Body of pancreas (tissue), 4 donors: Measurements from ENCODE around the gene TF. TPM values are rescaled to one million over a fixed set of nuclear protein-coding genes. Genes with fewer than 3 reads are reported as not detected.
A peak's percentile ranks its signal among the peaks of the same experiment; 100 is the strongest.

ENCODE experiments used
- ATAC-seq: fragments of 150-250 bp; one replicate; pipeline ENCODE4 v1.9.1; 2016
- DNase-seq, 4 donors: peaks; one replicate each; pipeline ENCODE4 v3.0.0-alpha.2; 2019
- H3K27ac ChIP-seq, 4 donors: fragments of 200-600 bp; sonication (generic); 1 replicate in 3 of 4; 2 replicates in 1 of 4; pipeline versions ENCODE4 v1.5.1 to v1.6.1; 2016 to 2019; ENCODE audit warnings: mild to moderate bottlenecking in 1 of 4, mixed read lengths in 1 of 4, moderate library complexity in 1 of 4
- H3K27me3 ChIP-seq, 2 donors: fragments of 200-600 bp; sonication (generic); one replicate each; pipeline ENCODE4 v1.6.0; 2016; ENCODE audit warnings: mild to moderate bottlenecking in 1 of 2
- H3K36me3 ChIP-seq, 2 donors: fragments of 200-600 bp; sonication (generic); replicated peaks in 1 of 2; 2 replicates each; pipeline ENCODE4 v1.5.1; 2016; ENCODE audit warnings: low read depth in 2 of 2; ENCODE audit not compliant: insufficient read depth in 1 of 2
- H3K4me1 ChIP-seq: fragments of 200-600 bp; sonication (generic); one replicate; pipeline ENCODE4 v1.6.0; 2016
- H3K4me3 ChIP-seq, 2 donors: fragments of 200-600 bp; sonication (generic); 1 replicate in 1 of 2; 2 replicates in 1 of 2; pipeline ENCODE4 v1.5.1; 2016 to 2019
- H3K9me3 ChIP-seq, 3 donors: fragments of 200-600 bp; sonication (generic); 1 replicate in 2 of 3; 2 replicates in 1 of 3; pipeline ENCODE4 v1.5.1; 2016
- CTCF ChIP-seq, 7 experiments: fragments of 450-650 bp in 4 of 7; fragments of 200-600 bp in 3 of 7; sonication (generic) in 3 of 7; IDR thresholded peaks; one replicate each; pipeline ENCODE4 v1.5.1; 2016 to 2019; ENCODE audit warnings: antibody characterized with exemption in 7 of 7
- POLR2A ChIP-seq, 3 donors: fragments of 450-650 bp; IDR thresholded peaks; one replicate each; pipeline ENCODE4 v1.6.1; 2016; ENCODE audit warnings: antibody characterized with exemption in 3 of 3, mild to moderate bottlenecking in 2 of 3
- WGBS, 2 donors: methylation state at CpG; one replicate each; pipeline ENCODE4 v1.1.5; 2017; 5-methylcytosine and 5-hydroxymethylcytosine counted together
- intact Hi-C: fragments of 100-400 bp; cut with DNase I; formaldehyde crosslinking; loops from one replicate; pipeline ENCODE4 v1.15.1; 2023
- total RNA-seq, 2 donors: library from RNA; depleted of rRNA; stranded (reverse); fragments of >200 nt; gene quantifications; one replicate each; pipeline ENCODE4 v1.1.0, GENCODE V29; 2016

Gene TF
- total RNA-seq, 2 donors from 2014 or later: 0.26 to 7.9 TPM

GRCh38 chr3:133701435-133702358 lies 44.5 kb upstream of the TF start:
- no peak for TF ChIP-seq CTCF (IDR thresholded peaks at IDR 0.05)
- H3K27ac ChIP-seq: no peak overlapping the region
- H3K4me3 ChIP-seq: no peak overlapping the region
- H3K9me3 ChIP-seq: no peaks in the 10 kb centered on the region
- H3K36me3 ChIP-seq: no peaks in the 10 kb centered on the region
- 77 to 88% methylated on average over 5 of the region's 7 CpGs for WGBS, 2 donors
- intact Hi-C loops: no loop called here
- H3K4me1 ChIP-seq: no peaks in the 10 kb centered on the region
- no peak for DNase-seq
- no peak for ATAC-seq
- no peaks in the 10 kb centered on the region for H3K27me3 ChIP-seq

GRCh38 chr3:133703915-133704314 lies 42.3 kb upstream of the TF start:
- no peak for DNase-seq
- WGBS, 2 donors: 78 to 92% methylated on average over 1 of the region's 1 CpG
- H3K27ac ChIP-seq: no peak overlapping the region
- H3K4me3 ChIP-seq: no peak overlapping the region
- no peak for ATAC-seq
- no peaks in the 10 kb centered on the region for H3K4me1 ChIP-seq
- no peaks in the 10 kb centered on the region for H3K9me3 ChIP-seq
- intact Hi-C loops: no loop called here
- no peaks in the 10 kb centered on the region for H3K36me3 ChIP-seq
- H3K27me3 ChIP-seq: no peaks in the 10 kb centered on the region
- no peak for TF ChIP-seq CTCF (IDR thresholded peaks at IDR 0.05)
- no peak for TF ChIP-seq POLR2A (IDR thresholded peaks at IDR 0.05)

- DNase-seq (no peak), ATAC-seq (no peak)
- 73 to 81% methylated on average over 4 of the region's 4 CpGs for WGBS, 2 donors
- H3K27ac ChIP-seq: no peak overlapping the region
- no peaks in the 10 kb centered on the region for H3K9me3 ChIP-seq
- no peak for TF ChIP-seq CTCF (IDR thresholded peaks at IDR 0.05)
- intact Hi-C loops: no loop called here
- H3K4me3 ChIP-seq: no peak overlapping the region
- no peaks in the 10 kb centered on the region for H3K4me1 ChIP-seq
- H3K27me3 ChIP-seq: no peaks in the 10 kb centered on the region
- no peaks in the 10 kb centered on the region for H3K36me3 ChIP-seq
Measured at GRCh38 chr3:133706033-133706432, 40.2 kb upstream of the TF start.

GRCh38 chr3:133709139-133709750 lies 36.9 kb upstream of the TF start:
- Histone ChIP-seq H3K9me3 (no peaks in the 10 kb centered on the region), H3K36me3 (no peaks in the 10 kb centered on the region), H3K4me3 (no peak overlapping the region), H3K27me3 (no peaks in the 10 kb centered on the region), H3K4me1 (no peaks in the 10 kb centered on the region), H3K27ac (no peak overlapping the region)
- DNase-seq: no peak
- intact Hi-C loops: no loop called here
- WGBS, 2 donors: 84 to 95% methylated on average over 3 of the region's 3 CpGs
- no peak for ATAC-seq
- TF ChIP-seq POLR2A (IDR thresholded peaks at IDR 0.05) (no peak), CTCF (IDR thresholded peaks at IDR 0.05) (peak in 1 of 7 experiments; percentile 8)
